ENCODE data around the gene GALNT10.
A peak's percentile ranks its signal among the peaks of the same experiment; 100 is the strongest.
"Not testable (repeated sequence)": the region's sequence is repeated elsewhere in the genome, so short reads cannot be mapped to it uniquely, and the experiment has no call there.

GALNT10 gene

GRCh38 chr5:154358516-154359220, 168.1 kb downstream of the GALNT10 start:
- Histone ChIP-seq H3K4me1 (ENCODE audit: control insufficient read depth, insufficient read depth, low read length) (peaks cover 24% of the 10 kb centered on the region; the same call in 1 of the 2 replicates), H3K9me3 (ENCODE audit: control insufficient read depth, insufficient read depth, low read depth, low read length) (no peaks in the 10 kb centered on the region), H3K4me3 (ENCODE audit: low read depth, low read length) (no peak overlapping the region), H3K27ac (ENCODE audit: low read depth, low read length) (no peak overlapping the region), H3K27me3 (ENCODE audit: control insufficient read depth, insufficient read depth, low read length) (no peaks in the 10 kb centered on the region), H3K36me3 (ENCODE audit: control insufficient read depth, insufficient read depth, low read length) (no peaks in the 10 kb centered on the region), H3K9ac (ENCODE audit: low read length) (no peak overlapping the region)

GRCh38 chr5:154359221-154359573, 168.7 kb downstream of the GALNT10 start:
- Histone ChIP-seq H3K36me3 (ENCODE audit: control insufficient read depth, insufficient read depth, low read length) (no peaks in the 10 kb centered on the region), H3K27me3 (ENCODE audit: control insufficient read depth, insufficient read depth, low read length) (no peaks in the 10 kb centered on the region), H3K9me3 (ENCODE audit: control insufficient read depth, insufficient read depth, low read depth, low read length) (no peaks in the 10 kb centered on the region), H3K4me1 (ENCODE audit: control insufficient read depth, insufficient read depth, low read length) (peaks cover 24% of the 10 kb centered on the region; the same call in 1 of the 2 replicates), H3K4me3 (ENCODE audit: low read depth, low read length) (no peak overlapping the region), H3K9ac (ENCODE audit: low read length) (no peak overlapping the region), H3K27ac (ENCODE audit: low read depth, low read length) (no peak overlapping the region)

- not testable (repeated sequence) for H3K9me3 ChIP-seq (ENCODE audit: control insufficient read depth, insufficient read depth, low read depth, low read length); H3K27ac ChIP-seq (ENCODE audit: low read depth, low read length); H3K4me3 ChIP-seq (ENCODE audit: low read depth, low read length); H3K27me3 ChIP-seq (ENCODE audit: control insufficient read depth, insufficient read depth, low read length); H3K36me3 ChIP-seq (ENCODE audit: control insufficient read depth, insufficient read depth, low read length); H3K9ac ChIP-seq (ENCODE audit: low read length)
- peaks cover 18% of the 10 kb centered on the region; the same call in 1 of the 2 replicates for H3K4me1 ChIP-seq (ENCODE audit: control insufficient read depth, insufficient read depth, low read length)
Observed at GRCh38 chr5:154360241-154360640, 169.7 kb downstream of the GALNT10 start.

GRCh38 chr5:154363411-154363810, 172.9 kb downstream of the GALNT10 start:
- no peaks in the 10 kb centered on the region for H3K36me3 ChIP-seq (ENCODE audit: control insufficient read depth, insufficient read depth, low read length)
- peaks cover 13% of the 10 kb centered on the region for H3K4me1 ChIP-seq (ENCODE audit: control insufficient read depth, insufficient read depth, low read length)
- H3K27me3 ChIP-seq (ENCODE audit: control insufficient read depth, insufficient read depth, low read length) = no peaks in the 10 kb centered on the region
- H3K4me3 ChIP-seq (ENCODE audit: low read depth, low read length) = no peak overlapping the region
- H3K9me3 ChIP-seq (ENCODE audit: control insufficient read depth, insufficient read depth, low read depth, low read length) = no peaks in the 10 kb centered on the region
- H3K9ac ChIP-seq (ENCODE audit: low read length) = no peak overlapping the region
- no peak overlapping the region for H3K27ac ChIP-seq (ENCODE audit: low read depth, low read length)

DNA sequence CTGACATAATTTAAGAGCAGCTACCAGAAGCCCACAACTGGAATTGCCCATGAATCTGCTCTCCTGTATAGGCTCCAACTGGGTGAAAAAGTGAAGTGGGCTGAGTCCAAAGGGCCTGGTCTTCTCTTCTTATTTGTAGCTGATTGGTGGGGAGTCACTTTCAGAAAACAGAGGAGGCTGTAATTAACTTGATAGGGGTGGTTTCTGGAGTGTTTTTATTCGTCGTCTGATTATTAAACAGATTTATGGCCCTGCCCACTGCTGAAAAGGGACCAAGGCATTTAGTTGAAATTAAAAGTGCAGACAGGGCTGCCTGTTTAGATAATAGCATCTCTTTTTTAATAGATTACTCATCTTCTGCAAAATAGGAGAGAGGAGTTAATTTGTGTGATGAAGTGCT, 174.2 kb downstream of the GALNT10 start:
- Histone ChIP-seq H3K4me3 (ENCODE audit: low read depth, low read length) (no peak overlapping the region), H3K9ac (ENCODE audit: low read length) (no peak overlapping the region), H3K9me3 (ENCODE audit: control insufficient read depth, insufficient read depth, low read depth, low read length) (no peaks in the 10 kb centered on the region), H3K27ac (ENCODE audit: low read depth, low read length) (no peak overlapping the region), H3K27me3 (ENCODE audit: control insufficient read depth, insufficient read depth, low read length) (no peaks in the 10 kb centered on the region), H3K36me3 (ENCODE audit: control insufficient read depth, insufficient read depth, low read length) (no peaks in the 10 kb centered on the region), H3K4me1 (ENCODE audit: control insufficient read depth, insufficient read depth, low read length) (peaks cover 22% of the 10 kb centered on the region)

GRCh38 chr5:154365823-154366222, 175.3 kb downstream of the GALNT10 start:
- H3K9me3 ChIP-seq (ENCODE audit: control insufficient read depth, insufficient read depth, low read depth, low read length) = no peaks in the 10 kb centered on the region
- no peak overlapping the region for H3K4me3 ChIP-seq (ENCODE audit: low read depth, low read length)
- no peaks in the 10 kb centered on the region for H3K36me3 ChIP-seq (ENCODE audit: control insufficient read depth, insufficient read depth, low read length)
- no peaks in the 10 kb centered on the region for H3K27me3 ChIP-seq (ENCODE audit: control insufficient read depth, insufficient read depth, low read length)
- no peak overlapping the region for H3K27ac ChIP-seq (ENCODE audit: low read depth, low read length)
- peaks cover 33% of the 10 kb centered on the region for H3K4me1 ChIP-seq (ENCODE audit: control insufficient read depth, insufficient read depth, low read length)
- H3K9ac ChIP-seq (ENCODE audit: low read length) = no peak overlapping the region

DNA sequence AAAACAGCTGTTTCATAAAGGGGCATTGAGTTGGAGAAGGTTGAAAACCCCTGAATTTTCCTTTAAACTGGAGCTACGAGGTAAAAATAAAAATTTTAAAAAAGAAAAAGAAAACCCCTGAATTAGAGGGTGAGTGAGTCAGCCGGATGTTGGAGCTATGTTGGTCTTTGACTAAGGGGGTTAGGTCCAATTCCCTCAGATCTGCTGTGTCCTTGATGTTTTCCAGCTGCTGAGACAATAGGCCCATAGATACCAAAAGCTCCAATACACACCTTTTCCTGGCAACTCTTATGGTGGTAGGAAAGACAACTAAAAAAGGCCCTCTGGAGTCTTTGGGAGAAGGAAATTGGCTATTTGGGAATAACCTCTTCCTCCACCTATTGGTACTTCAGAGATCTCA, 175.8 kb downstream of the GALNT10 start:
- Histone ChIP-seq H3K4me3 (ENCODE audit: low read depth, low read length) (no peak overlapping the region), H3K9me3 (ENCODE audit: control insufficient read depth, insufficient read depth, low read depth, low read length) (no peaks in the 10 kb centered on the region), H3K27me3 (ENCODE audit: control insufficient read depth, insufficient read depth, low read length) (no peaks in the 10 kb centered on the region), H3K9ac (ENCODE audit: low read length) (no peak overlapping the region), H3K27ac (ENCODE audit: low read depth, low read length) (no peak overlapping the region), H3K36me3 (ENCODE audit: control insufficient read depth, insufficient read depth, low read length) (no peaks in the 10 kb centered on the region), H3K4me1 (ENCODE audit: control insufficient read depth, insufficient read depth, low read length) (peaks cover 35% of the 10 kb centered on the region)

DNA sequence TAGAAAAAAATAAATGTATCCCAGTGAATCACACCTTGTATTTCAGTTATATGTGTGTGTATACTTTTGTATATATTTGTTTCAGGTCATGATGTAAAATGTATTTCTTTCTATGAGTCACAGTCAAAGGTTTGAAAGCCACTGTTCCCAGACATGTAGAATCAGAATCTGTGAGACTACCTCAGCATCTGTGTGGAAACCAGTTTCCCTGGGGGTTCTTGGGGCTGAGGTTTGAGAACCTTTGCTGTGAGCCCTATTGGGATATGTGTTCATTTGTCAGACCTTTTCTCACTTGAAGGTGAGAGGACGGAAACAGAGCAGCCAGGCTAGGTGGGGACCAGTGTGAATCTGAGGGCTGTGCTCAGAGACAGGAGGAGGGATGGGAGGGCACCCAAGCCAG, 176.6 kb downstream of the GALNT10 start:
- Histone ChIP-seq H3K36me3 (ENCODE audit: control insufficient read depth, insufficient read depth, low read length) (no peaks in the 10 kb centered on the region), H3K4me1 (ENCODE audit: control insufficient read depth, insufficient read depth, low read length) (peaks cover 35% of the 10 kb centered on the region), H3K27ac (ENCODE audit: low read depth, low read length) (peak overlapping the region; percentile 90; the same call in 1 of the 2 replicates), H3K9me3 (ENCODE audit: control insufficient read depth, insufficient read depth, low read depth, low read length) (no peaks in the 10 kb centered on the region), H3K9ac (ENCODE audit: low read length) (no peak overlapping the region), H3K27me3 (ENCODE audit: control insufficient read depth, insufficient read depth, low read length) (no peaks in the 10 kb centered on the region), H3K4me3 (ENCODE audit: low read depth, low read length) (no peak overlapping the region)

GRCh38 chr5:154368041-154368800, 177.7 kb downstream of the GALNT10 start:
- H3K9me3 ChIP-seq (ENCODE audit: control insufficient read depth, insufficient read depth, low read depth, low read length) = no peaks in the 10 kb centered on the region
- no peaks in the 10 kb centered on the region for H3K27me3 ChIP-seq (ENCODE audit: control insufficient read depth, insufficient read depth, low read length)
- peaks cover 35% of the 10 kb centered on the region for H3K4me1 ChIP-seq (ENCODE audit: control insufficient read depth, insufficient read depth, low read length)
- H3K36me3 ChIP-seq (ENCODE audit: control insufficient read depth, insufficient read depth, low read length) = no peaks in the 10 kb centered on the region
- H3K27ac ChIP-seq (ENCODE audit: low read depth, low read length) = peak overlapping the region; percentile 90; the same call in 1 of the 2 replicates
- no peak overlapping the region for H3K9ac ChIP-seq (ENCODE audit: low read length)
- no peak overlapping the region for H3K4me3 ChIP-seq (ENCODE audit: low read depth, low read length)

- Histone ChIP-seq H3K27ac (ENCODE audit: low read depth, low read length) (no peak overlapping the region), H3K4me3 (ENCODE audit: low read depth, low read length) (no peak overlapping the region), H3K9ac (ENCODE audit: low read length) (no peak overlapping the region), H3K9me3 (ENCODE audit: control insufficient read depth, insufficient read depth, low read depth, low read length) (no peaks in the 10 kb centered on the region), H3K4me1 (ENCODE audit: control insufficient read depth, insufficient read depth, low read length) (peaks cover 35% of the 10 kb centered on the region), H3K36me3 (ENCODE audit: control insufficient read depth, insufficient read depth, low read length) (no peaks in the 10 kb centered on the region), H3K27me3 (ENCODE audit: control insufficient read depth, insufficient read depth, low read length) (no peaks in the 10 kb centered on the region)
Observed at GRCh38 chr5:154369682-154370081, 179.1 kb downstream of the GALNT10 start.

- H3K9ac ChIP-seq (ENCODE audit: low read length) = no peak overlapping the region
- H3K27me3 ChIP-seq (ENCODE audit: control insufficient read depth, insufficient read depth, low read length) = no peaks in the 10 kb centered on the region
- H3K9me3 ChIP-seq (ENCODE audit: control insufficient read depth, insufficient read depth, low read depth, low read length) = no peaks in the 10 kb centered on the region
- no peaks in the 10 kb centered on the region for H3K36me3 ChIP-seq (ENCODE audit: control insufficient read depth, insufficient read depth, low read length)
- no peak overlapping the region for H3K27ac ChIP-seq (ENCODE audit: low read depth, low read length)
- H3K4me1 ChIP-seq (ENCODE audit: control insufficient read depth, insufficient read depth, low read length) = peaks cover 35% of the 10 kb centered on the region
- H3K4me3 ChIP-seq (ENCODE audit: low read depth, low read length) = no peak overlapping the region
Observed at GRCh38 chr5:154370119-154370518, 179.6 kb downstream of the GALNT10 start.
